Prostate gland (tissue), 2 donors: ENCODE measurements around the gene MXD3.

ENCODE experiments used
- CTCF ChIP-seq, 4 experiments: fragments of 200-600 bp in 2 of 4; fragments of 450-650 bp in 2 of 4; sonication (generic) in 2 of 4; IDR thresholded peaks; 1 replicate in 3 of 4; 2 replicates in 1 of 4; pipeline ENCODE4 v1.5.1; 2016 to 2019; ENCODE audit warnings: antibody characterized with exemption in 4 of 4, mild to moderate bottlenecking in 2 of 4, moderate library complexity in 2 of 4
- POLR2A ChIP-seq: fragments of 450-650 bp; IDR thresholded peaks from one replicate; pipeline ENCODE4 v1.6.1; 2016; ENCODE audit warnings: antibody characterized with exemption, mild to moderate bottlenecking
- POLR2AphosphoS5 ChIP-seq: sonication (generic); formaldehyde crosslinking; IDR thresholded peaks from one replicate; pipeline ENCODE4 v1.6.1; 2017; ENCODE audit warnings: antibody characterized with exemption

GRCh38 chr5:177334155-177334551, 22.5 kb upstream of the MXD3 start:
- TF ChIP-seq CTCF (IDR thresholded peaks at IDR 0.05) = no peak
- TF ChIP-seq POLR2A = no peak
- no peak for TF ChIP-seq POLR2AphosphoS5
